A549 treated with Hydrocortisone at 1 μM for 4 hours (cell line): Measurements from ENCODE around the gene TRUB1. TPM values are rescaled to one million over a fixed set of nuclear protein-coding genes. Genes with fewer than 3 reads are reported as not detected.

Experiments
- total RNA-seq: library from RNA; stranded (reverse); fragments of 200-300 nt; extraction: Qiagen RNA extraction; gene quantifications from 5 replicates; pipeline ENCODE4 v1.2.3, GENCODE V29; 2022

The TRUB1 gene
- 12.9 to 15.0 TPM (median 14.1 TPM) in 5 replicates for total RNA-seq

GRCh38 chr10:114937962-114938855 is at the start of gene TRUB1:
Gene TRUB1, plus strand, starts transcription at chr10:114938195. Its CDS starts 59 bp downstream, at chr10:114938254.

Other genes with a start within 250 kb of the TRUB1 start
- gene FHIP2A, start 116.4 kb upstream of the TRUB1 start, total RNA-seq: 9.9 to 11.4 TPM (median 10.6 TPM) in 5 replicates
- gene ATRNL1, start 155.2 kb downstream of the TRUB1 start, total RNA-seq: 0.10 to 0.23 TPM (median 0.17 TPM) in 5 replicates